ENCODE measurements around the gene GRIN3B. TPM values are rescaled to one million over a fixed set of nuclear protein-coding genes. Genes with fewer than 3 reads are reported as not detected.

Gene GRIN3B
- total and polyA plus RNA-seq, 9 of the 15 experiments (the other 6 are each of a cell fraction or from before 2014, with no cell fraction given) = 0.06 to 0.95 (median 0.19) TPM; not detected in 6

DNA sequence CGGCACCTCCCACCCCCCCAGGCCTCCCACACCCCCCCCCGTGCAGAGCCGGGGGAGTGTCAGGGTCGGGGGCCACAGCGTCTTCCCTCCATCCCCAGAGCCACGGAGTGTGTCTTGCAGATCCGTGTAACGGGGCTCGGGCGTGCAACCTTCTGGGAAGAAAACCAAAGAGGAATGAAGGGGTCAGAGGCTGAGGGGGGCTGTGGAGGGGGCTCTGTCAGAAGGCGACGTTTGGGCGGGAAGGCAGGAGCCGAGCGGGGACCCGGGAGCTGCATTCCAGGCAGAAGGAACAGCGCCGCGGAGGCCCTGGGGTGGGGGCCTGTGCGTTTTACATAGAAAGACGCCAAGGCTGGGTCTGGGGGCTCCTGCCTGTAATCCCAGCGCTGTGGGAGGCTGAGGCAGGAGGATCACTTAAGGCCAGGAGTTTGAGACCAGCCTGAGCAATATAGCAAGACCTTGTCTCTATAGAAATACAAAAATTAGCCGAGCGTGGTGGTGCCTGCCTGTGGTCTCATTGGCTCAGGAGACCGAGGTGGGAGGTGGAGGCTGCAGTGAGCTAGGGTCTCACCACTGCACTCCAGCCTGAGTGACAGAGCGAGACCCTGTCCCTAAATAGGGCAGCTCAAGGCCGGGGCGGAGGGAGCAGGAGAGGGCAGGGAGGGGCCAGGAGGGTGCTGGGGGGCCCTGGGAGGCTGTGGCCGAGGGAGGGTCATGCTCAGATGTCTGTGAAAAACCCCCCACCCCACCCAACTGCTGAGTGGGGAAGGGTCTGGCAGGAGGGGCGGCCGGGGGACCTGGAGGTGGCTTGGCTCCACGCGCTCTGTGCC is 46.6 kb upstream of the GRIN3B start (continued):
- TF ChIP-seq OTX1 (CRISPR knock-in tag; IDR thresholded peaks at IDR 0.05) = no peak
- TF ChIP-seq, protein P1, sequence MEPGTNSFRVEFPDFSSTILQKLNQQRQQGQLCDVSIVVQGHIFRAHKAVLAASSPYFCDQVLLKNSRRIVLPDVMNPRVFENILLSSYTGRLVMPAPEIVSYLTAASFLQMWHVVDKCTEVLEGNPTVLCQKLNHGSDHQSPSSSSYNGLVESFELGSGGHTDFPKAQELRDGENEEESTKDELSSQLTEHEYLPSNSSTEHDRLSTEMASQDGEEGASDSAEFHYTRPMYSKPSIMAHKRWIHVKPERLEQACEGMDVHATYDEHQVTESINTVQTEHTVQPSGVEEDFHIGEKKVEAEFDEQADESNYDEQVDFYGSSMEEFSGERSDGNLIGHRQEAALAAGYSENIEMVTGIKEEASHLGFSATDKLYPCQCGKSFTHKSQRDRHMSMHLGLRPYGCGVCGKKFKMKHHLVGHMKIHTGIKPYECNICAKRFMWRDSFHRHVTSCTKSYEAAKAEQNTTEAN (CRISPR knock-in tag; IDR thresholded peaks at IDR 0.05) = no peak
- no peak for TF ChIP-seq BRF1 (IDR thresholded peaks at IDR 0.05; ENCODE audit: borderline replicate concordance, extremely low read depth, insufficient read length)
- TF ChIP-seq POLR2B (IDR thresholded peaks at IDR 0.05; ENCODE audit: low read depth, partially characterized antibody) = no peak
- TF ChIP-seq CCAR2 (IDR thresholded peaks at IDR 0.05; ENCODE audit: low read depth, low read length) = no peak
- TF ChIP-seq, protein P2, sequence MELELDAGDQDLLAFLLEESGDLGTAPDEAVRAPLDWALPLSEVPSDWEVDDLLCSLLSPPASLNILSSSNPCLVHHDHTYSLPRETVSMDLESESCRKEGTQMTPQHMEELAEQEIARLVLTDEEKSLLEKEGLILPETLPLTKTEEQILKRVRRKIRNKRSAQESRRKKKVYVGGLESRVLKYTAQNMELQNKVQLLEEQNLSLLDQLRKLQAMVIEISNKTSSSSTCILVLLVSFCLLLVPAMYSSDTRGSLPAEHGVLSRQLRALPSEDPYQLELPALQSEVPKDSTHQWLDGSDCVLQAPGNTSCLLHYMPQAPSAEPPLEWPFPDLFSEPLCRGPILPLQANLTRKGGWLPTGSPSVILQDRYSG (tag; conservative IDR thresholded peaks at IDR 0.05; ENCODE audit: low read depth) = no peak
- TF ChIP-seq, protein P3, sequence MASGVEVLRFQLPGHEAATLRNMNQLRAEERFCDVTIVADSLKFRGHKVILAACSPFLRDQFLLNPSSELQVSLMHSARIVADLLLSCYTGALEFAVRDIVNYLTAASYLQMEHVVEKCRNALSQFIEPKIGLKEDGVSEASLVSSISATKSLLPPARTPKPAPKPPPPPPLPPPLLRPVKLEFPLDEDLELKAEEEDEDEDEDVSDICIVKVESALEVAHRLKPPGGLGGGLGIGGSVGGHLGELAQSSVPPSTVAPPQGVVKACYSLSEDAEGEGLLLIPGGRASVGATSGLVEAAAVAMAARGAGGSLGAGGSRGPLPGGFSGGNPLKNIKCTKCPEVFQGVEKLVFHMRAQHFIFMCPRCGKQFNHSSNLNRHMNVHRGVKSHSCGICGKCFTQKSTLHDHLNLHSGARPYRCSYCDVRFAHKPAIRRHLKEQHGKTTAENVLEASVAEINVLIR (CRISPR knock-in tag; IDR thresholded peaks at IDR 0.05) = no peak
- TF ChIP-seq HSF4 (CRISPR knock-in tag; IDR thresholded peaks at IDR 0.05; ENCODE audit: borderline replicate concordance) = no peak
- TF ChIP-seq STAG1 (CRISPR knock-in tag; IDR thresholded peaks at IDR 0.05; ENCODE audit: borderline replicate concordance) = no peak
- no peak for TF ChIP-seq FOXP1 (CRISPR knock-in tag; IDR thresholded peaks at IDR 0.05)
- no peak for TF ChIP-seq MTA1 (IDR thresholded peaks at IDR 0.05; ENCODE audit: borderline replicate concordance)
- peak; percentile 3 for TF ChIP-seq ZBTB7A (IDR thresholded peaks at IDR 0.05; ENCODE audit: borderline replicate concordance, control insufficient read depth, low read depth, low read length)
- no peak for TF ChIP-seq ZFPM2 (CRISPR knock-in tag; IDR thresholded peaks at IDR 0.05)
- TF ChIP-seq, protein P4, sequence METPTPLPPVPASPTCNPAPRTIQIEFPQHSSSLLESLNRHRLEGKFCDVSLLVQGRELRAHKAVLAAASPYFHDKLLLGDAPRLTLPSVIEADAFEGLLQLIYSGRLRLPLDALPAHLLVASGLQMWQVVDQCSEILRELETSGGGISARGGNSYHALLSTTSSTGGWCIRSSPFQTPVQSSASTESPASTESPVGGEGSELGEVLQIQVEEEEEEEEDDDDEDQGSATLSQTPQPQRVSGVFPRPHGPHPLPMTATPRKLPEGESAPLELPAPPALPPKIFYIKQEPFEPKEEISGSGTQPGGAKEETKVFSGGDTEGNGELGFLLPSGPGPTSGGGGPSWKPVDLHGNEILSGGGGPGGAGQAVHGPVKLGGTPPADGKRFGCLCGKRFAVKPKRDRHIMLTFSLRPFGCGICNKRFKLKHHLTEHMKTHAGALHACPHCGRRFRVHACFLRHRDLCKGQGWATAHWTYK (CRISPR knock-in tag; IDR thresholded peaks at IDR 0.05) = no peak
- TF ChIP-seq, protein P5, sequence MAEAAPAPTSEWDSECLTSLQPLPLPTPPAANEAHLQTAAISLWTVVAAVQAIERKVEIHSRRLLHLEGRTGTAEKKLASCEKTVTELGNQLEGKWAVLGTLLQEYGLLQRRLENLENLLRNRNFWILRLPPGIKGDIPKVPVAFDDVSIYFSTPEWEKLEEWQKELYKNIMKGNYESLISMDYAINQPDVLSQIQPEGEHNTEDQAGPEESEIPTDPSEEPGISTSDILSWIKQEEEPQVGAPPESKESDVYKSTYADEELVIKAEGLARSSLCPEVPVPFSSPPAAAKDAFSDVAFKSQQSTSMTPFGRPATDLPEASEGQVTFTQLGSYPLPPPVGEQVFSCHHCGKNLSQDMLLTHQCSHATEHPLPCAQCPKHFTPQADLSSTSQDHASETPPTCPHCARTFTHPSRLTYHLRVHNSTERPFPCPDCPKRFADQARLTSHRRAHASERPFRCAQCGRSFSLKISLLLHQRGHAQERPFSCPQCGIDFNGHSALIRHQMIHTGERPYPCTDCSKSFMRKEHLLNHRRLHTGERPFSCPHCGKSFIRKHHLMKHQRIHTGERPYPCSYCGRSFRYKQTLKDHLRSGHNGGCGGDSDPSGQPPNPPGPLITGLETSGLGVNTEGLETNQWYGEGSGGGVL (CRISPR knock-in tag; IDR thresholded peaks at IDR 0.05) = no peak
- no peak for TF ChIP-seq CEBPG (CRISPR knock-in tag; IDR thresholded peaks at IDR 0.05)
- no peak for TF ChIP-seq CEBPG (tag; conservative IDR thresholded peaks at IDR 0.05 in 1 of 2, IDR thresholded peaks at IDR 0.05 in 1 of 2)
- TF ChIP-seq MCM2 (IDR thresholded peaks at IDR 0.05; ENCODE audit: low read depth) = no peak

All from K562 (cell line).